HG02840 (cell line): ENCODE data around the gene TIMELESS.
"Not testable (repeated sequence)": the region's sequence is repeated elsewhere in the genome, so short reads cannot be mapped to it uniquely, and the experiment has no call there.

Source experiments
- ATAC-seq: cut with Tn5 transposase; IDR thresholded peaks from one replicate; pipeline ENCODE4 v1.9.1; 2021; ENCODE audit warnings: mild to moderate bottlenecking, moderate library complexity, moderate number of reproducible peaks; ENCODE audit not compliant: unreplicated experiment, low FRiP score

TIMELESS gene

DNA sequence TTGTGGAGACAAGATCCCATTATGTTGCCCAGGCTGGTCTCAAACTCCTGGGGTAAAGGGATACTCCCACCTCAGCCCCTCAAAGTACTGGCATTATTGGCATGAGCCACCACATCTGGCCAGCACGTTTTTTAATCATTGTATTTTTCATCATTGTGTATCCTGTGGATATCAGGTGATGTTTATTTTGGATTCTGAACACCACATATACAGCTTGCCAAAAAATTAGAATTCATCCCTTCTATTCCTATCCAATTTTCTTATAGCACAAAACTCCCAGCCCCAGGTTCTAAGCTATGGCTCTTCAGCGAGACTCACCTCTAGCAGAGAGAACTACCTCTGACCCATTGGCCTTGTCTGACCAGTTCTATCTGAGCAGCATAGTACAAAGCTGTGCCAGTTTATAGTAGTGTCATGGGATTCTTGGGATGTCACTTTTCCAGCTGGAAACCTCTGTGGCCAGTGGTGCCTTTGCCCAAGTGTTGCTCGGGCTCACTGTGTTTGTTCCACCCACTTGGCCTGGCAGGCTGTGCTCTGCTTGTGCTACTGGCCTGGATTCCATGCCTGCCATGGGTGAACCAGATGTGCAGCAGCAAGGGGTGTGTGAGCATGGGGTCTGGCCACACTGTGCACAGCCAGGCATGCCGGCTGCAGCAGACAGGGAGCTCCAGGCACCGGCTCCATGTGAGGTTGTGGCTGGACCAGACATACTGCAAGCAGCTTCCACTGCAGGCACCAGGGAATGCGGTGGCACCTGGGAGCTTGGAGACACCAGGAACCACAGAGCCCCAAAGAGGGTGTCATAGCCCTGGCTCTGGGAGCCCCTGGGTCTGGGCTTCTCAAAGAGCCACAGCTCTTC, 37.2 kb downstream of the TIMELESS start:
- no peak for ATAC-seq

DNA sequence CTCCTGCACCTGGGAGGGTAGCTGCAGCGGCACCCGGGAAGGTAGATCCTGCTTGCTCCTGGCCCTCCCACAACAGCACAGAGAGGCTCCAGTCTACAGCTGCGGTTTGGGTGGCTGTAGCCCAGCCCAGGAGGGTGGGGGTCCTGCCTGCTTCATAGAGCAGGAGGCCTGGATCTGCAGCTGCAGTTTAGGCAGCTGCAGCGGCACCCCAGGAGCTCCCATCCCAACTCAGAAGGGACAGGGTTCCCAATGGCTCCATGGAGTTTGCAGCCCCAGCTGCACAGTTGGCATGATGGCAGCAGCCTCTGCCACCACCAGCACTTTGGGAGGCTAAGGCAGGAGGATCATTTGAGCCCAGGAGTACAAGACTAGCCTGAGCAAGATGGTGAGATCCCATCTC, 38.5 kb downstream of the TIMELESS start:
- no peak for ATAC-seq

DNA sequence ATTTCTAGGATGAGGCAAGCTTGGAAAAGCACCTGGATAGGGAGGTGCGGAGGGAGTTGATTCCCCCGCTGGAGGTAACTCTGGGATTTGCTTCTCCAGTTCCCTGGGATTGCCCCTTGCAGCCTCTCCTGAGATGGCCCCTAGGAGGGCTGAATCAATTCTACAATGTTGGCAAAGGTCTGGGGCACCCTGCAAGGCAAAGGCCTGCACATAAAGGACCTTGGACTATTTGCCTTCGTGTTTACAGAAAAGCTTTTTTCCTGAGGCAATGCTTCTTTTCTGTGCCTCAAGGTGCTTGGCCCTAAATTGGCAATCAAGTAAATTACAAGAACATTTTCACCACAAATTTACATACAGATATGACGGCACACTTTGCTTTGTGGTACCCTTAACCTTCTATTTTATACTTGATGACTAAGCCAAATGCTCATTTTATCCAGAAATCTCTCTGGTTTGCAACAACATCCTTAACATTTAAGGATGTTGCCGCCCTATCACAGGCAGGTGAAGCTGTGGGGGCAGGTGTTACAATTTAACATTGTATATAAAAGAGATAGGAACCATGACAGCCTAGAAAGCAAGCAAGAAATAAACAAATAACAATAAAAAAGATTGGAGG, 40.3 kb downstream of the TIMELESS start:
- no peak for ATAC-seq

DNA sequence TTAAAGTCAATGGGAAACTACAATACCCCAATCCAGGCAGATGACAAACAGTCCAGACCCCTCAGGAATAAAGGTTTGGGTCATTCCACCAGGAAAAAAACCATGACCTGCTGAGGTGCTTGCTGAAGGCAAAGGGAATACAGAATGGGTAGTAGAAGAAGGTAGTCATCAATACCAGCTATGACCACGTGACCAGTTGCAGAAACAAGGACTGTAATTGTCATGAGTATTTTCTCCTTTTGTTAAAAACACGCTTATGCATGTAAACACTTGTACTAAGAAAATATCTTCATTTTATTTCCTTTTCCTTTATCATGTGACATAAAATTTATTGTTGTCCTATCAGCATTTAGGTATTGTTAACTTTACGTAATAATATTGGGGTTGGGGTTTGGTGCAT, 45.0 kb downstream of the TIMELESS start:
- ATAC-seq = not testable (repeated sequence)

DNA sequence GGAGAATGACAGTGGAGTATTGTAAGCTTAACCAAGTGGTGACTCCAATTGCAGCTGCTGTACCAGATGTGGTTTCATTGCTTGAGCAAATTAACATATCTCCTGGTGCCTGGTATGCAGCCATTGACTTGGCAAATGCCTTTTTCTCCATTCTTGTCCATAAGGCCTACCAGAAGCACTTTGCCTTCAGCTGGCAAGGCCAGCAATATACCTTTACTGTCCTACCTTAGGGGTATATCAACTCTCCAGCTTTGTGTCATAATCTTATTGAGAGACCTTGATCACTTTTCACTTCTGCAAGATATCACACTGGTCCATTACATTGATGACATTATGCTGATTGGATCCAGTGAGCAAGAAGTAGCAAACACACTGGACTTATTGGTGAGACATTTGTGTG, 47.6 kb downstream of the TIMELESS start:
- not testable (repeated sequence) for ATAC-seq

DNA sequence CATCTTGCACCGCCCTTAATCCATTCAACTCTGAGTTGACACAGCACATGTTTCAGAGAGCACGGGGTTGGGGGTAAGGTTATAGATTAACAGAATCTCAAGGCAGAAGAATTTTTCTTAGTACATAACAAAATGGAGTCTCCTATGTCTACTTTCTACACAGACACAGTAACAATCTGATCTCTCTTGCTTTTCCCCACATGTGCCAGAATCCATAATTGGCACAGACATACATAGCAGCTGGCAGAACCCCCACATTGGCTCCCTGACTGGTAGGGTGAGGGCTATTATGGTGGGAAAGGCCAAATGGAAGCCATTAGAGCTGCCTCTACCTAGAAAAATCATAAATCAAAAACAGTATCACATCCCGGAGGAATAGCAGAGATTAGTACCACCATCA, 48.1 kb downstream of the TIMELESS start:
- ATAC-seq = not testable (repeated sequence)

DNA sequence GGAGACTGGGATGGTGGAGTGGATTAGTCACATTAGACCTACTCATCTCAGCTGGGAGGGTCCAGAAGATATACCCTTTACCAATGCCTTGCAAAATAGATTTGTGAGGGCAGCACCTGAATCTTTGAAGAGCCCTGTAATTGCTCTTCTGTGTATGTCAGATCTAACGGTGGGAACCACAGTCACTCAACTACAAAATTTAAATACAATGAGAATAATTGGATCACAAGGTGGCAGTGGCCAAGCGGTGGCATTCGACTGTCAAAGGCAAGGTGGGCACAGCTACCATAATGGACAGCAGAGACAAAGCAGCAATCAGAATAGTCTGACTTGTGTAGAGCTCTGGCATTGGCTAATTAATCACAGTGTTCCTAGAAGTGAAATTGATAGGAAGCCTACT, 49.8 kb downstream of the TIMELESS start:
- ATAC-seq = not testable (repeated sequence)

DNA sequence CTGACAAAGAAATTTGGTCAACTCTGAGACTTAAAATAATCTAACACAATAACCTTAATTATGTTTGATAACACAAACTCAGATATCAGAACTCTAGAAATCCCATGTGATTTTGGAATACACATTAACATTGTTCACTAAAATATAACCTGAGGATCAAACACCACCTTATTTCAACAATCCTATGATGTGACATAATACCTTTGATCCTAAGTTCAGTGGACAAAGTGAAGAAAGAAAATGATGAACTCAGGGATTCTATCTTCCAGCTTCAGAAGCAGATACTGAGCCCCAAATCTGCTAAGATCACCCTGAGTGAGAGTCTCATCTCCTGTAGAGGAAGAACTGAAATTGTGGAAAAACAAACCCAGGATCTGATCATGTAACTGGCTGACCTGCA, 50.9 kb downstream of the TIMELESS start:
- no peak for ATAC-seq

DNA sequence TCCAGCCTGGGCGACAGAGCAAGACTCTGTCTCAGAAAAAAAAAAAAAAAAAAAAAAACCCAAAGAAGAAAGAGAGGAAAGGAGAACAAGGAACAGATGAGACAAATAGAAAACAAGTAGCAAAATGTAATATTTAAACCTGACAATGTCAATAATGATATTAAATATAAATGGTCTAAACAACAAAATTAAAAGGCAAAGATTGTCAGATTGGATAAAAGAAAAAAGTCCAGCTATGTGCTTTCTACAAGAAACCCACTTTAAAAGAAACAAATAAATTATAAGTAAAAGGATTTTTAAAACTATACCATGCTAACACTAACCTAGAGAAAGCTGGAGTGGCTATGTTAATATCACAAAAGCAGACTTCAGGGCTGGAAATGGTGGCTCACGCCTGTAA, 56.9 kb downstream of the TIMELESS start:
- no peak for ATAC-seq

DNA sequence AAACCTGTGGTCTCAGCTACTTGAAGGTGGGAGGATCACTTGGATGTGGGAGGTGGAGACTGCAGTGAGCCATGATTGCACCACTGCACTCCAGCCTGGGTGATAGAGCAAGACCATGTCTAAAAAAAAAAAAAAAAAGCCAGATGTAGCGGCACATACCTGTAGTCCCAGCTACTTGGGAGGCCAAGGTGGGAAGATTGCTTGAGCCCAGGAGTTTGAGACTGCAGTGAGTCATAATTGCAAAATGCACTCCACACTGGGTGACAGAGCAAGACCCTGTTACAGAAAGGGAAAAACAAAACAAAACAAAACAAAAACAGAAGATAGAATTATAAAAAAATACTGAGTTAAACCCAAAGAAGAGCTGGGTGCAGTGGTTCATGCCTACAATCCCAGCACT, 57.5 kb downstream of the TIMELESS start:
- ATAC-seq = no peak

DNA sequence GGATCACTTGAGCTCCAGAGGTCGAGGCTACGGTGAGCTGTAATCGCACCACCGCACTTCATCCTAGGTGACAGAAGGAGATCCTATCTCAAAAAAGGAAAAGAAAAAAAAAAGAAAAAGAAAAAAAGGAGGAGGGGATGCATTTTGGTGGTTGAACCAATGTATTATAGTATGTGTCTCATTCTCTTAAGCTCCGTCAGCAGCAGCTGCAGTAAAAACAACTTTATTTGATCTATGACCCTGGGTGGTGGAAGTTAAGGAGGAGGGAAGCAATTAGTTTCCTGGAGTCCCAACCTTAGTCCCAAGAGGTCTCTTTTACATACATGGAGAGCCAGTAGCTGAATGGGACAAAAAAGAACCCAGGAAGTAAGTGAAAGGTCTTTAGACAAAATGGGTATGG, 59.8 kb downstream of the TIMELESS start:
- no peak for ATAC-seq

DNA sequence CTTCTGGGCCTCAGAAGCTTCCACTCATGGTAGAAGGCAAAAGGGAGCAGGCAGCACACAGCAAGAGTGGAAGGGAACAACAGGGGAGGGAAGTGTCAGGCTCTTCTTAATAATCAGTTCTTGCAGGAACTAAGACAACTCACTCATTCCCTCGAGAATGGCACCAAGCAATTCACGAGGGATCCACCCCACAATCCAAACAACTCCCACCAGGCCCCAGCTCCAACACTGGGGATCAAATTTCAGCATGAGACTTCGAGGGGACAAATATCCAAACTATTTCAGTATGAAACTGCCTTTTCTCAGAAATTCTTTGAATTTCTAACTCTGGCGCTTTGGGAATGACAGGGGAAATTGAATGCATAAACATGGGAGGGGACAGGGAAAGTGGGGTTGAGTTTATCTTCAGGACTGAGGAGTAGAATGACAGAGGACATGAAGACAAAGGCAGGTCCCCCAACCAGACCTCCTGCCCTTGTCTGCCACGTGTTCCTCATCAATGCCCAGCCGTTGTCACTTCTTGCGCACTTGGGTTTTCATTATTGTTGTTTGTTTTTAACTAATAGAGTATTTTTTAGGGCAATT, 62.0 kb downstream of the TIMELESS start:
- no peak for ATAC-seq

DNA sequence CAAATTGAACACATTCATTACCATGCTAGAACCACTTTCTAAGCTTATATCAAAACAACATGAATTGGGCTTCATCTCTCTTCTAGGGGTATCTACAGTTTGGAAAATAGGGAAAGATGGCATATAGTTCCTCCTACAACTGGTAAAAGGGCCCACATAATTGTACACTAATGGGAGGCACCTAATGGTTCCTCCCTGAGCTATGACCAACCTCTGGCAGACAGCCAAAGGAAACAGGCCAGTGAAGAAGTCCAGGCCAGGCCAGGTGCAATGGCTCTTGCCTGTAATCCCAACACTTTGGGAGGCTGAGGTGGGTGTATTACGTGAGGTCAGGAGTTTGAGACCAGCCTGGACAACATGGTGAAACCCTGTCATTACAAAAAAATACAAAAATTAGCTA, 63.4 kb downstream of the TIMELESS start:
- no peak for ATAC-seq

DNA sequence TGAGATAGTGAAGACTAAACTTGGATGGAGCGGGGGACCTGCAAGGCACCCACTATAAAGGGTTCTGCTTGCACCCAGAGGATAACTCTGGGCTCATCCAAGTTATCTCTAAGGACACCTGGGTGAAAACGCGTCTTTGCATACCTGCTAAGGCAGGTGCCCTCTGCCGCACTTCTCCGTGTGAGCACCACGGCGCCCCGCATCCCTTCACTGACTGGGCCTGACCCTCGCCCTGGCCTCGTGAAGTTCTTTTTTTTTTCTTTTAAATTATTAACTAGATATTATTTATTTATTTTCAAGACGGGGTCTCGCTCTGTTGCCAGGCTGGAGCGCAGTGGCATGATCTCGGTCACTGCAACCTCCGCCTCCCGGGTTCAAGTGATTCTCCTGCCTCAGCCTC, 66.6 kb downstream of the TIMELESS start:
- no peak for ATAC-seq

DNA sequence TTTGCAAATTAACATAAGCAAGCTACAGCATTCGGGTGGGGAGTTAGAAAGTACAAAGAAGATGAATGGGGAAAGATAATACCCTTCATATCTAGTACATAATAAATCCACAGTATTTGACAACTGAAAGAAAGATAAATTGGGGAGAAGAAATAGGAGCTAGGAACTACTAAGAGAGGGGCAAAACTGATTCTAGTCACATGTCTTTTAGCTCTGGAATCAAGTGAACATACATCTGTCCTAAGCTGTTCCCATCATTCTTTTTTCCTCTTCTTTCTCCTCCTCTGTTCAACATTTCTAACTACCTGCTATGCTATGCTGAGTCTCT, 71.3 kb downstream of the TIMELESS start:
- no peak for ATAC-seq

DNA sequence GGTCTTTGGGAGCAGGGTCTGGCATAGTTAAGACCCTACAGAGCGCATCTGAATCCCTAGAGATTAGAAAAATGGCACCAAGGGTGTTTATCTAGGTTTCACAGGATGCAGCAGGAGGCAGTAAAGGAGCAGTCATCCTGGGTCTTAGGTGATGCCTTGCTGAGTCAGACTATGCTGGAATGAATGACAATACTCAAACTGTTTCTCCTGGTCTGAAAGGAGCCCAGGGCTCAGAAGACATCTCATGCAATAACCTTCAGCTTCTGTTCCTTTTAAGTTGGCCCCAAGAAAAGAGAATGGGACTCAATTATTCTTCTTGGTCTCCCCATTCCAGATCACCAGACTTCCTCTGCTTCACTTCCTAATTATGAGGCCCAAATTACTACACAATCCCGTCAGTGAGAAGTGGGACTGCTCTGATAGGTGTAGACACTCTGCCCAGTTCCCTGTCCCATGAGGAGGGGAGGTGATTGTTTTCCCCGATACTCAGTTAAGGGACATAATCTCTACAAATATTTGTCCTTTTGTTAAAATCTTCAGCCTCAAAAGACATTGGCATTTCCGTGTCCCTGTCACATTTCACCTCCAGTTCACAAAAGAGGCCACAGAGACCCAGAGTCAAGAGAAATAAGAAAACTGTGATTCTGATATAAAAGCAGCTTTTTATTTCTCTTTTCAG, 71.8 kb downstream of the TIMELESS start:
- ATAC-seq = no peak

DNA sequence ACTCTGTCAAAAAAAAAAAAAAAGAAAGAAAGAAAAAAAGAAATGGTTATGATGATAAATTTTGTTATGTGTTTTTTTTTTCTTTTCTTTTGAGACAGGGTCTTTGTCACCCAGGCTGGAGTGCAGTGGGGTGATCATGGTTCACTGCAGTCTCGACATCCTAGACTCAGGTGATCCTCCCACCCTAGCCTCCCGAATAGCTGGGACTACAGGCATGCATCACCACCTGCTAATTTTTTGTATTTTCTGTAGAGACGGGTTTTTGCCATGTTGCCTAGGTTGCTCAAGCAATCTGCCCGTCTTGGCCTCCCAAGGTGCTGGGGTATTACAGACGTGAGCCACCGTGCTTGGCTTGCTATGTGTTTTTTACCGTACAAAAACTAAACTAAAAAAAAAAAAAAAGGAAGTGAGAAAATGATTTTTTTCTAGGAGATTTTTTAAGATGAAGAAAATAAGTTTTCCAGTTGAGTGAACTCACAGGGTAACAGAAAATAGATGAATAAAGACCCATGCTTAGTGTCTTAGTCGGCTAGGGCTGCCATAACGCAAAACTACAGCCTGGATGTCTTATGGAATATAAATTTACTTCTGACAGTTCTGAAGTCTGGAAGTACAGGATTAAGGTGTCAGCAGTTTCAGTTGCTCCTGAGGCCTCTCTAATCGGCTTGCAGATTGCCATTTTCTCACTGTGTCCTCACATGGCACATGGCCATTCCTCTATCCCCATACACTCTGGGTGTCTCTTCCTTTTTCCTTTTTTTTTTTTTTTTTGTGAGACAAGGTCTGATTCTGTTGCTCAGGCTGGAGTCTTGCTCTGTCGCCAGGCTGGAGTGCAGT, 73.4 kb downstream of the TIMELESS start:
- no peak for ATAC-seq

DNA sequence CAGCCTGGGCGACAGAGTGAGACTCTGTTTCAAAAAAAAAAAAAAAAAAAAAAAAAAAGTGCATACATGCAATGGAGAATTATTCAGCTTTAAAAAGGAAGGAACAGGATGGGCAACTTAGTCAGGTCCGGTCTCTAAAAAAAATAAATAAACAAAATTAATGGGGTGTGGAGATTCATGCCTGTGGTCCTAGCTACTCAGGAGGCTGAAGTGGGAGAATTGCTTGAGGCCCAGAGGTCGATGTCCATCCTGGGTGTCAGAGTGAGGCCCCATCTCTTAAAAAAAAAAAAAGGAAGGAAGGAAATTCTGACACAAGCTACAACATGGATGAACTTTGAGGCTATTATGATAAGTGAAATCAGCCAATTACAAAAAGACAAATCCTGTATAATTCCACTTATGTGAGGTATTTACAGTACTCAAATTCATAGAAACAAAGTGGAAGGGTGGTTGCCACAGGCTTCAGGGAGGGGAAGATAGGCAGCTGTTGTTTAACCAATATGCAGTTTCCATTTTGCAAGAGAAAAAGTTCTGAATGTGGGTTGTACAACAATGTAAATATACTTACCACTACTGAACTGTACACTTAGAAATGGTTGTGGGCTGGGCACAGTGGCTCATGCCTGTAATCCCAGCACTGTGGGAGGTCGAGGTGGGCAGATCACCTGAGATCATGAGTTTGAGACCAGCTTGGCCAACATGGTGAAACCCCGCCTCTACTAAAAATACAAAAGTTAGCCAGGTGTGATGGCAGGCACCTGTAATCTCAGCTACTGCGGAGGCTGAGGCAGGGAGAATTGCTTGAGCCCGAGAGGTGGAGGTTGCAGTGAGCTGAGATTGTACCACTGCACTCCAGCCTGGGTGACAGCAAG, 74.3 kb downstream of the TIMELESS start:
- no peak for ATAC-seq

DNA sequence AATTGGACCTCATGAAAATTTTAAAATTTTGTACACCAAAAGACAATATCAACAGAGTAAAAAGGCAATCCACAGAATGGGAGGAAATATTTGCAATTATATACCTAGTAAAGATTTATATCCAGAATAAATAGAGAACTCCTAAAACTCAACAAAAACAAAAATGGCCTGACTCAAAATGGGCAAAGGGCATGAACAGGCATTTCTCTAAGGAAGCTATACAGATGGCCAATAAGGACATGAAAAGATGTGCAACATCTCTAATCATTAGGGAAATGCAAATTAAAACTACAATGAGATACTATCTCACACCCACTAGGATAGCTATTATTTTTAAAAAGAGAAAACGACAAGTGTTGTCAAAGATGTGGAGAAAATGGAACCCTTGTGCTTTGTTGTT, 75.7 kb downstream of the TIMELESS start:
- no peak for ATAC-seq

DNA sequence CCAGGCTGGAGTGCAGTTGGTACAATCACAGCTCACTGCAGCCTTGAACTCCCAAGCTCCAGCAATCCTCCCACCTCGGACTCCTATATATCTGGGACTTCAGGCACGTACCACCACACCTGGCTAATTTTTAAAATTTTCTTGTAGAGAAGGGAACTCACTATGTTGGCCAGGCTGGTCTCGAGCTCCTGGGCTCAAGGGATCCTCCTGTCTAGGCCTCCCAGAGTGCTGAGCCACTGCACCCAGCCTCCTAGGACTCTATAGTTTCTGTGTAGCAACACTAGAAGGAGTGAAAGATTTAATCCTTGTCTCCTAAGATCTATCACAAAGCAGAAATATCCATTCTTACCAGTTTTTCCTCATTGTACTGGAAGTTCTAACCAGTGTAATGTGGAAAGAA, 82.3 kb downstream of the TIMELESS start:
- ATAC-seq = no peak
